ENCODE data around the gene PLAGL2.

DNA sequence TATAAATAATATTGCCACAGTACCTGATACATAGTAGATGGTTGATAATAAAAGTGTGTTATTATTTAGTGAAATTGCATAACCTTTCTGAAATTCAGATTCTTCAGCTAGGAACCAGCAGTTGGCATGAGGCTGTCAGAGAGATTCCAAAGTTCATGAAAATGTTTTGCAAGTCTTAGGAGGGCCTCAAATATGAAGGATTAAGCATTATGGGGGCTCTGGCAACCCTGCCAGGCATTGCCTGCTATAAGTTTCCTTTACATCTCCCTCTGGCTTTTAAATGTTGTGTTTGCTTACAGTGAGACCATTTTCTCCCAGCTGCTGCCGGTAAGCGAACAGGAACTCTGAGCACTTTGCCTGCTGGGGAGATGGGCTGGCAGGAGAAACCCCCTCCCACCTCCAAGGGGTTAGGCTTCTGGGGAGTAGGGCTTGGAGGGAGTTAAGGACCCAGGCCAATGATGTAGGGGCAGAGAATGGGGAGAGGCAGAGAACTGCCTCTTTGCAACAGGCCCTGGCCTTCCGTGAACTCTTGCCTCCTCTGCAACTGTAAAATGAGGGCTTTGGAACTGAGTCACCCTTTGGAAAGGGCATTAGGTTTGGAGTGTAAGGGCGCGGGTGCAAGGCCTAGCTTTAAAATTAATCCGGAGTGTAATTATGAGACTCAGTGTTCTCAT lies 36.7 kb upstream of the PLAGL2 start:
- TF ChIP-seq, protein P1, sequence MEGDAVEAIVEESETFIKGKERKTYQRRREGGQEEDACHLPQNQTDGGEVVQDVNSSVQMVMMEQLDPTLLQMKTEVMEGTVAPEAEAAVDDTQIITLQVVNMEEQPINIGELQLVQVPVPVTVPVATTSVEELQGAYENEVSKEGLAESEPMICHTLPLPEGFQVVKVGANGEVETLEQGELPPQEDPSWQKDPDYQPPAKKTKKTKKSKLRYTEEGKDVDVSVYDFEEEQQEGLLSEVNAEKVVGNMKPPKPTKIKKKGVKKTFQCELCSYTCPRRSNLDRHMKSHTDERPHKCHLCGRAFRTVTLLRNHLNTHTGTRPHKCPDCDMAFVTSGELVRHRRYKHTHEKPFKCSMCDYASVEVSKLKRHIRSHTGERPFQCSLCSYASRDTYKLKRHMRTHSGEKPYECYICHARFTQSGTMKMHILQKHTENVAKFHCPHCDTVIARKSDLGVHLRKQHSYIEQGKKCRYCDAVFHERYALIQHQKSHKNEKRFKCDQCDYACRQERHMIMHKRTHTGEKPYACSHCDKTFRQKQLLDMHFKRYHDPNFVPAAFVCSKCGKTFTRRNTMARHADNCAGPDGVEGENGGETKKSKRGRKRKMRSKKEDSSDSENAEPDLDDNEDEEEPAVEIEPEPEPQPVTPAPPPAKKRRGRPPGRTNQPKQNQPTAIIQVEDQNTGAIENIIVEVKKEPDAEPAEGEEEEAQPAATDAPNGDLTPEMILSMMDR (conservative IDR thresholded peaks at IDR 0.05; ENCODE audit: low read depth, low read length), result no peak
- TF ChIP-seq EZH2 (IDR thresholded peaks at IDR 0.05; ENCODE audit: borderline replicate concordance, low read depth, low read length, poor library complexity, severe bottlenecking), result no peak

Data from A673 (cell line).